ENCODE results near the gene PEX11A. TPM values are rescaled to one million over a fixed set of nuclear protein-coding genes. Genes with fewer than 3 reads are reported as not detected.

PEX11A gene
- polyA plus RNA-seq, 2 of the 4 experiments (the other 2 are of a cell fraction) = 6.3 to 8.1 TPM

GRCh38 chr15:89633585-89633984 is 57.0 kb downstream of the PEX11A start:
- H3K9me3 ChIP-seq = peaks cover 41% of the 10 kb centered on the region
- 93% methylated on average over 23 of the region's 23 CpGs for WGBS (ENCODE audit: missing lambda C conversion rate)
- no peaks in the 10 kb centered on the region for H3K4me1 ChIP-seq
- CTCF ChIA-PET = interaction anchor here (1.9 to 6.6 kb wide), 2 partner anchors 10 to 13 kb away, joined by 4 to 43 read pairs; no protein-coding TSS in a partner anchor
- no peak for FAIRE-seq
- no peak overlapping the region for H3K4me2 ChIP-seq
- DNase-seq (ENCODE audit: low read depth in 1 of 2, low spot score in 1 of 2) = no peak
- POLR2A ChIA-PET = no interaction called here
- no peak overlapping the region for H3K4me3 ChIP-seq
- no peak overlapping the region for H3K27ac ChIP-seq
- TF ChIP-seq RFX5 (IDR thresholded peaks at IDR 0.05) = no peak
- TF ChIP-seq CBX8 (IDR thresholded peaks at IDR 0.05) = no peak
- no peak for TF ChIP-seq CEBPB (IDR thresholded peaks at IDR 0.05)
- TF ChIP-seq TFCP2L1 (CRISPR knock-in tag; IDR thresholded peaks at IDR 0.05) = no peak
- no peak for TF ChIP-seq EHMT2 (IDR thresholded peaks at IDR 0.05; ENCODE audit: low read depth)
- no peak for TF ChIP-seq BHLHE40 (IDR thresholded peaks at IDR 0.05; ENCODE audit: low read depth, low read length)
- no peak for TF ChIP-seq NPAS2 (CRISPR knock-in tag; IDR thresholded peaks at IDR 0.05; ENCODE audit: borderline replicate concordance)
- no peak for TF ChIP-seq HEYL (CRISPR knock-in tag; IDR thresholded peaks at IDR 0.05)
- TF ChIP-seq HES2 (IDR thresholded peaks at IDR 0.05) = no peak
- TF ChIP-seq ZNF302 (CRISPR knock-in tag; IDR thresholded peaks at IDR 0.05) = no peak
- TF ChIP-seq CTCF (IDR thresholded peaks at IDR 0.05) = no peak
- peak in 1 of 2 experiments; percentile 10; a peak in 3 of 6 replicates for ATAC-seq

GRCh38 chr15:89632563-89633430 is 57.8 kb downstream of the PEX11A start:
- Histone ChIP-seq H3K4me2 (no peak overlapping the region), H3K4me3 (no peak overlapping the region), H3K4me1 (no peaks in the 10 kb centered on the region), H3K27ac (no peak overlapping the region), H3K9me3 (peaks cover 41% of the 10 kb centered on the region)
- 0 out of 2 replicates have a peak, but pooled peaks have one; percentile 14 for TF ChIP-seq PBX3 (IDR thresholded peaks at IDR 0.05)
- no peak for TF ChIP-seq CHD4 (IDR thresholded peaks at IDR 0.05; ENCODE audit: borderline replicate concordance)
- POLR2A ChIA-PET = interaction anchor here (0.7 kb wide), 1 partner anchor 85 kb away, joined by 3 read pairs; no protein-coding TSS in a partner anchor
- CTCF ChIA-PET = interaction anchor here (1.2 to 6.6 kb wide), 4 partner anchors 10 to 39 kb away, joined by 3 to 43 read pairs (median 4); no protein-coding TSS in a partner anchor
- ATAC-seq = peak; percentile 13 to 25; a peak in 4 of 6 replicates
- no peak for DNase-seq (ENCODE audit: low read depth in 1 of 2, low spot score in 1 of 2)
- no peak for FAIRE-seq
- WGBS (ENCODE audit: missing lambda C conversion rate) = 99% methylated on average over 16 of the region's 18 CpGs

- CTCF ChIA-PET = interaction anchor here (1.2 to 6.6 kb wide), 3 partner anchors 11 to 40 kb away, joined by 3 to 43 read pairs (median 5); no protein-coding TSS in a partner anchor
- ATAC-seq = peak in 1 of 2 experiments; percentile 23; a peak in 3 of 6 replicates
- no peak for DNase-seq (ENCODE audit: low read depth in 1 of 2, low spot score in 1 of 2)
- peaks cover 41% of the 10 kb centered on the region for H3K9me3 ChIP-seq
- H3K4me1 ChIP-seq = no peaks in the 10 kb centered on the region
- no peak for FAIRE-seq
- no peak overlapping the region for H3K4me3 ChIP-seq
- TF ChIP-seq JUN (IDR thresholded peaks at IDR 0.05) (0 out of 5 replicates have a peak, but pooled peaks of 1 of the 2 experiments have one; percentile 1), ZSCAN20 (CRISPR knock-in tag; IDR thresholded peaks at IDR 0.05) (no peak), GATA3 (IDR thresholded peaks at IDR 0.05; ENCODE audit: borderline replicate concordance) (no peak)
- no peak overlapping the region for H3K27ac ChIP-seq
- POLR2A ChIA-PET = no interaction called here
- H3K4me2 ChIP-seq = no peak overlapping the region
- 84% methylated on average over 10 of the region's 10 CpGs for WGBS (ENCODE audit: missing lambda C conversion rate)
Measured at GRCh38 chr15:89631902-89632264, 58.7 kb downstream of the PEX11A start.

Small RNAs within 50 kb of the gene (small RNA-seq; reads per million reads assigned to genes)
- 0 to 0.77 (median 0.21) reads per million in 6 experiments for gene RNU6-132P

Other genes starting within 250 kb of the PEX11A start
- 11.0 and 16.6 TPM in 2 replicates for gene RHCG, start 194.2 kb downstream of the PEX11A start, polyA plus RNA-seq (2011; rRNA removed)
- 3.1 to 3.7 TPM (median 3.6 TPM) in 3 replicates for gene RHCG, start 194.2 kb downstream of the PEX11A start, polyA plus RNA-seq (2017; fragmentation: RNase III; extraction: RNeasy Plus Mini Kit Qiagen cat#74134 plus additional on column Dnase treatment)
- gene TICRR, start 115.3 kb downstream of the PEX11A start, polyA plus RNA-seq (2011; rRNA removed) = 7.8 and 9.4 TPM in 2 replicates
- 10.4 to 11.6 TPM (median 11.3 TPM) in 3 replicates for gene TICRR, start 115.3 kb downstream of the PEX11A start, polyA plus RNA-seq (2017; fragmentation: RNase III; extraction: RNeasy Plus Mini Kit Qiagen cat#74134 plus additional on column Dnase treatment)
- gene KIF7, start 35.3 kb downstream of the PEX11A start, polyA plus RNA-seq (2011; rRNA removed) = 2.1 and 2.2 TPM in 2 replicates
- gene KIF7, start 35.3 kb downstream of the PEX11A start, polyA plus RNA-seq (2017; fragmentation: RNase III; extraction: RNeasy Plus Mini Kit Qiagen cat#74134 plus additional on column Dnase treatment) = 3.3 to 4.1 TPM (median 3.9 TPM) in 3 replicates
- 0.56 and 0.74 TPM in 2 replicates for gene PLIN1, start 11.4 kb downstream of the PEX11A start, polyA plus RNA-seq (2011; rRNA removed)
- gene PLIN1, start 11.4 kb downstream of the PEX11A start, polyA plus RNA-seq (2017; fragmentation: RNase III; extraction: RNeasy Plus Mini Kit Qiagen cat#74134 plus additional on column Dnase treatment) = 0.13 to 0.28 TPM (median 0.27 TPM) in 3 replicates
- gene WDR93, start 57 bp upstream of the PEX11A start, polyA plus RNA-seq (2011; rRNA removed) = 0.26 and 0.38 TPM in 2 replicates
- gene WDR93, start 57 bp upstream of the PEX11A start, polyA plus RNA-seq (2017; fragmentation: RNase III; extraction: RNeasy Plus Mini Kit Qiagen cat#74134 plus additional on column Dnase treatment) = 0.10 to 0.16 TPM (median 0.12 TPM) in 3 replicates
- 1.2 and 1.7 TPM in 2 replicates for gene MESP1, start 60.5 kb upstream of the PEX11A start, polyA plus RNA-seq (2011; rRNA removed)
- 2.3 to 2.8 TPM (median 2.7 TPM) in 3 replicates for gene MESP1, start 60.5 kb upstream of the PEX11A start, polyA plus RNA-seq (2017; fragmentation: RNase III; extraction: RNeasy Plus Mini Kit Qiagen cat#74134 plus additional on column Dnase treatment)
- gene MESP2, start 85.6 kb upstream of the PEX11A start, polyA plus RNA-seq (2011; rRNA removed) = 0.22 and 0.24 TPM in 2 replicates
- 0.50 to 0.57 TPM (median 0.53 TPM) in 3 replicates for gene MESP2, start 85.6 kb upstream of the PEX11A start, polyA plus RNA-seq (2017; fragmentation: RNase III; extraction: RNeasy Plus Mini Kit Qiagen cat#74134 plus additional on column Dnase treatment)
- gene ANPEP, start 124.1 kb upstream of the PEX11A start, polyA plus RNA-seq (2011; rRNA removed) = 3.8 and 5.3 TPM in 2 replicates
- 9.3 to 12.5 TPM (median 9.9 TPM) in 3 replicates for gene ANPEP, start 124.1 kb upstream of the PEX11A start, polyA plus RNA-seq (2017; fragmentation: RNase III; extraction: RNeasy Plus Mini Kit Qiagen cat#74134 plus additional on column Dnase treatment)
- gene AP3S2, start 203.2 kb upstream of the PEX11A start, polyA plus RNA-seq (2011; rRNA removed) = 56.7 and 85.9 TPM in 2 replicates
- gene AP3S2, start 203.2 kb upstream of the PEX11A start, polyA plus RNA-seq (2017; fragmentation: RNase III; extraction: RNeasy Plus Mini Kit Qiagen cat#74134 plus additional on column Dnase treatment) = 85.1 to 95.0 TPM (median 91.7 TPM) in 3 replicates
- gene ARPIN, start 222.2 kb upstream of the PEX11A start, polyA plus RNA-seq (2011; rRNA removed) = 19.4 and 20.3 TPM in 2 replicates
- gene ARPIN, start 222.2 kb upstream of the PEX11A start, polyA plus RNA-seq (2017; fragmentation: RNase III; extraction: RNeasy Plus Mini Kit Qiagen cat#74134 plus additional on column Dnase treatment) = 14.0 to 20.2 TPM (median 17.2 TPM) in 3 replicates